ENCODE data around the gene ALKAL2.

ALKAL2 gene

GRCh38 chr2:253202-253638 is 34.7 kb downstream of the ALKAL2 start:
- H3K4me1 Mint-ChIP-seq (ENCODE audit: low read depth) = no peaks in the 10 kb centered on the region
- no peaks in the 10 kb centered on the region for H3K27me3 Mint-ChIP-seq
- H3K27ac Mint-ChIP-seq = no peak overlapping the region
- H3K36me3 Mint-ChIP-seq (ENCODE audit: low read depth) = peaks cover 31% of the 10 kb centered on the region
- H3K4me3 Mint-ChIP-seq = no peak overlapping the region
- no peak for DNase-seq
- peaks cover 6% of the 10 kb centered on the region for H3K9me3 Mint-ChIP-seq

- Mint-ChIP-seq H3K4me3 (no peak overlapping the region), H3K27me3 (no peaks in the 10 kb centered on the region), H3K4me1 (ENCODE audit: low read depth) (no peaks in the 10 kb centered on the region), H3K27ac (no peak overlapping the region), H3K9me3 (no peaks in the 10 kb centered on the region), H3K36me3 (ENCODE audit: low read depth) (peaks cover 32% of the 10 kb centered on the region)
- DNase-seq = no peak
Observed at GRCh38 chr2:252001-252602, 35.8 kb downstream of the ALKAL2 start.

- peaks cover 48% of the 10 kb centered on the region for H3K36me3 Mint-ChIP-seq (ENCODE audit: low read depth)
- H3K4me1 Mint-ChIP-seq (ENCODE audit: low read depth) = peaks cover 5% of the 10 kb centered on the region
- DNase-seq = no peak
- H3K4me3 Mint-ChIP-seq = no peak overlapping the region
- no peaks in the 10 kb centered on the region for H3K27me3 Mint-ChIP-seq
- H3K27ac Mint-ChIP-seq = no peak overlapping the region
- no peaks in the 10 kb centered on the region for H3K9me3 Mint-ChIP-seq
Observed at GRCh38 chr2:249538-250042, 38.3 kb downstream of the ALKAL2 start.

- Mint-ChIP-seq H3K9me3 (no peaks in the 10 kb centered on the region), H3K4me3 (no peak overlapping the region), H3K4me1 (ENCODE audit: low read depth) (peaks cover 5% of the 10 kb centered on the region), H3K27me3 (no peaks in the 10 kb centered on the region), H3K36me3 (ENCODE audit: low read depth) (peaks cover 56% of the 10 kb centered on the region), H3K27ac (no peak overlapping the region)
- DNase-seq = no peak
Observed at GRCh38 chr2:248724-249123, 39.2 kb downstream of the ALKAL2 start.

GRCh38 chr2:246489-247144 is 41.3 kb downstream of the ALKAL2 start:
- Mint-ChIP-seq H3K9me3 (no peaks in the 10 kb centered on the region), H3K36me3 (ENCODE audit: low read depth) (peaks cover 63% of the 10 kb centered on the region), H3K27ac (no peak overlapping the region), H3K4me3 (no peak overlapping the region), H3K4me1 (ENCODE audit: low read depth) (peaks cover 5% of the 10 kb centered on the region), H3K27me3 (no peaks in the 10 kb centered on the region)
- DNase-seq = no peak

- Mint-ChIP-seq H3K4me1 (ENCODE audit: low read depth) (peaks cover 5% of the 10 kb centered on the region), H3K27ac (no peak overlapping the region), H3K4me3 (no peak overlapping the region)
Observed at GRCh38 chr2:244547-244946, 43.3 kb downstream of the ALKAL2 start.

GRCh38 chr2:238869-239268 is 49.0 kb downstream of the ALKAL2 start:
- Mint-ChIP-seq H3K4me3 (no peak overlapping the region), H3K36me3 (ENCODE audit: low read depth) (peaks cover 68% of the 10 kb centered on the region), H3K4me1 (ENCODE audit: low read depth) (no peaks in the 10 kb centered on the region), H3K9me3 (no peaks in the 10 kb centered on the region), H3K27ac (no peak overlapping the region), H3K27me3 (no peaks in the 10 kb centered on the region)
- no peak for DNase-seq

More at GRCh38 chr2:244547-244946, 43.3 kb downstream of the ALKAL2 start:
- DNase-seq = no peak
- H3K36me3 Mint-ChIP-seq (ENCODE audit: low read depth) = peaks cover 73% of the 10 kb centered on the region
- H3K27me3 Mint-ChIP-seq = no peaks in the 10 kb centered on the region
- H3K9me3 Mint-ChIP-seq = no peaks in the 10 kb centered on the region

GRCh38 chr2:238431-238830 is 49.5 kb downstream of the ALKAL2 start:
- H3K4me1 Mint-ChIP-seq (ENCODE audit: low read depth) = no peaks in the 10 kb centered on the region
- H3K9me3 Mint-ChIP-seq = no peaks in the 10 kb centered on the region
- no peak for DNase-seq
- no peak overlapping the region for H3K27ac Mint-ChIP-seq
- peaks cover 68% of the 10 kb centered on the region for H3K36me3 Mint-ChIP-seq (ENCODE audit: low read depth)
- H3K4me3 Mint-ChIP-seq = no peak overlapping the region
- no peaks in the 10 kb centered on the region for H3K27me3 Mint-ChIP-seq

- Mint-ChIP-seq H3K36me3 (ENCODE audit: low read depth) (peaks cover 67% of the 10 kb centered on the region), H3K27ac (no peak overlapping the region), H3K4me3 (no peak overlapping the region), H3K27me3 (no peaks in the 10 kb centered on the region), H3K9me3 (no peaks in the 10 kb centered on the region), H3K4me1 (ENCODE audit: low read depth) (no peaks in the 10 kb centered on the region)
- DNase-seq = no peak
Observed at GRCh38 chr2:237878-238277, 50.0 kb downstream of the ALKAL2 start.

GRCh38 chr2:236993-237539 is 50.8 kb downstream of the ALKAL2 start:
- no peak for DNase-seq
- Mint-ChIP-seq H3K27ac (no peak overlapping the region), H3K4me1 (ENCODE audit: low read depth) (no peaks in the 10 kb centered on the region), H3K27me3 (no peaks in the 10 kb centered on the region), H3K36me3 (ENCODE audit: low read depth) (peaks cover 64% of the 10 kb centered on the region), H3K4me3 (no peak overlapping the region), H3K9me3 (no peaks in the 10 kb centered on the region)

- DNase-seq = no peak
- H3K4me1 Mint-ChIP-seq (ENCODE audit: low read depth) = no peaks in the 10 kb centered on the region
- no peaks in the 10 kb centered on the region for H3K9me3 Mint-ChIP-seq
- H3K4me3 Mint-ChIP-seq = no peak overlapping the region
- no peaks in the 10 kb centered on the region for H3K27me3 Mint-ChIP-seq
- H3K36me3 Mint-ChIP-seq (ENCODE audit: low read depth) = peaks cover 60% of the 10 kb centered on the region
- no peak overlapping the region for H3K27ac Mint-ChIP-seq
Observed at GRCh38 chr2:234421-234820, 53.5 kb downstream of the ALKAL2 start.

- Mint-ChIP-seq H3K9me3 (no peaks in the 10 kb centered on the region), H3K4me1 (ENCODE audit: low read depth) (peaks cover 1% of the 10 kb centered on the region), H3K4me3 (no peak overlapping the region), H3K36me3 (ENCODE audit: low read depth) (peaks cover 59% of the 10 kb centered on the region), H3K27ac (no peak overlapping the region), H3K27me3 (no peaks in the 10 kb centered on the region)
- DNase-seq = no peak
Observed at GRCh38 chr2:233030-233429, 54.9 kb downstream of the ALKAL2 start.

- no peak for DNase-seq
- peaks cover 3% of the 10 kb centered on the region for H3K4me1 Mint-ChIP-seq (ENCODE audit: low read depth)
- no peaks in the 10 kb centered on the region for H3K27me3 Mint-ChIP-seq
- H3K36me3 Mint-ChIP-seq (ENCODE audit: low read depth) = peaks cover 62% of the 10 kb centered on the region
- no peak overlapping the region for H3K27ac Mint-ChIP-seq
- no peak overlapping the region for H3K4me3 Mint-ChIP-seq
- no peaks in the 10 kb centered on the region for H3K9me3 Mint-ChIP-seq
Observed at GRCh38 chr2:231521-232185, 56.2 kb downstream of the ALKAL2 start.
